Neural progenitor cell (in vitro differentiated cells): Measurements from ENCODE around the gene PNMT. TPM values are rescaled to one million over a fixed set of nuclear protein-coding genes. Genes with fewer than 3 reads are reported as not detected.

Experiments
- DNase-seq: peaks from one replicate; pipeline ENCODE4 v3.0.0-alpha.2; 2016; ENCODE audit warnings: low spot score
- H2AFZ ChIP-seq: fragments of 200-600 bp; sonication (generic); replicated peaks from 2 replicates; pipeline ENCODE4 v1.6.1; 2016; ENCODE audit warnings: antibody characterized with exemption
- H3F3A ChIP-seq: fragments of 200-600 bp; sonication (generic); 2 replicates; pipeline ENCODE4 v1.6.1; 2016; ENCODE audit warnings: antibody characterized with exemption, low read depth
- H3K27ac ChIP-seq: fragments of 200-600 bp; sonication (generic); 2 replicates; pipeline ENCODE4 v1.5.1; 2016; ENCODE audit warnings: mild to moderate bottlenecking
- H3K27me3 ChIP-seq: fragments of 200-600 bp; sonication (generic); 2 replicates; pipeline ENCODE4 v1.6.1; 2016; ENCODE audit warnings: mild to moderate bottlenecking, moderate library complexity
- H3K36me3 ChIP-seq: fragments of 200-600 bp; sonication (generic); 2 replicates; pipeline ENCODE4 v1.5.1; 2016
- H3K4me1 ChIP-seq: fragments of 200-600 bp; sonication (generic); 2 replicates; pipeline ENCODE4 v1.6.1; 2016; ENCODE audit warnings: mixed run types
- H3K4me2 ChIP-seq: fragments of 200-600 bp; sonication (generic); 2 replicates; pipeline ENCODE4 v1.6.1; 2016
- H3K4me3 ChIP-seq: fragments of 200-600 bp; sonication (generic); 2 replicates; pipeline ENCODE4 v1.5.1; 2016
- H3K79me2 ChIP-seq: fragments of 200-600 bp; sonication (generic); 2 replicates; pipeline ENCODE4 v1.6.1; 2016; ENCODE audit warnings: low read depth
- H3K9ac ChIP-seq: fragments of 200-600 bp; sonication (generic); 2 replicates; pipeline ENCODE4 v1.6.1; 2016
- H3K9me3 ChIP-seq: fragments of 200-600 bp; sonication (generic); 2 replicates; pipeline ENCODE4 v1.5.1; 2016; ENCODE audit warnings: low read depth
- H4K20me1 ChIP-seq: fragments of 200-600 bp; sonication (generic); 2 replicates; pipeline ENCODE4 v1.6.1; 2016; ENCODE audit warnings: low read depth
- H3K27ac Mint-ChIP-seq: 3 replicates; pipeline ENCODE4 v1.8.0; 2021; ENCODE audit warnings: mixed read lengths
- H3K27me3 Mint-ChIP-seq: 2 replicates; pipeline ENCODE4 v1.8.0; 2022; ENCODE audit warnings: low read depth, mild to moderate bottlenecking, inconsistent platforms, moderate library complexity, mixed read lengths; ENCODE audit not compliant: insufficient read depth
- H3K36me3 Mint-ChIP-seq: 3 replicates; pipeline ENCODE4 v1.8.0; 2021; ENCODE audit warnings: mixed read lengths
- H3K4me1 Mint-ChIP-seq: 3 replicates; pipeline ENCODE4 v1.8.0; 2021; ENCODE audit warnings: mixed read lengths
- H3K4me3 Mint-ChIP-seq: 3 replicates; pipeline ENCODE4 v1.8.0; 2021; ENCODE audit warnings: mild to moderate bottlenecking, moderate library complexity, mixed read lengths
- H3K9me3 Mint-ChIP-seq: 3 replicates; pipeline ENCODE4 v1.8.0; 2020; ENCODE audit warnings: mixed read lengths
- CTCF ChIP-seq: fragments of 200-600 bp; sonication (generic); IDR thresholded peaks from 2 replicates; pipeline ENCODE4 v1.5.1; 2017; ENCODE audit warnings: antibody characterized with exemption, mild to moderate bottlenecking
- EZH2 ChIP-seq: fragments of 200-600 bp; sonication (generic); IDR thresholded peaks from 2 replicates; pipeline ENCODE4 v1.6.1; 2017; ENCODE audit warnings: antibody characterized with exemption, mild to moderate bottlenecking, moderate library complexity
- EZH2phosphoT487 ChIP-seq: fragments of 200-600 bp; sonication (generic); IDR thresholded peaks from 2 replicates; pipeline ENCODE4 v1.6.1; 2017; ENCODE audit warnings: antibody characterized with exemption
- total RNA-seq: library from RNA; depleted of rRNA; stranded (reverse); fragments of >200 nt; gene quantifications from 2 replicates; pipeline ENCODE4 v1.2.3, GENCODE V29; 2015; ENCODE audit warnings: low replicate concordance

The PNMT gene
- total RNA-seq, 1 donor from 2014 or later: not detected

- Histone ChIP-seq H3K9me3 (no peaks in the 10 kb centered on the region), H3K79me2 (no peaks in the 10 kb centered on the region), H3K9ac (no peak overlapping the region), H3K4me1 (peaks cover 23% of the 10 kb centered on the region), H3K27ac (no peak overlapping the region), H3K27me3 (peaks cover 22% of the 10 kb centered on the region), H3F3A (peaks cover 13% of the 10 kb centered on the region), H2AFZ (no peak overlapping the region), H3K4me2 (no peak overlapping the region), H3K4me3 (no peak overlapping the region), H3K36me3 (no peaks in the 10 kb centered on the region), H4K20me1 (peaks cover 44% of the 10 kb centered on the region)
- H3K4me1 Mint-ChIP-seq: peaks cover 15% of the 10 kb centered on the region
- DNase-seq: no peak
- H3K9me3 Mint-ChIP-seq: no peaks in the 10 kb centered on the region
- no peak overlapping the region for H3K4me3 Mint-ChIP-seq
- peaks cover 5% of the 10 kb centered on the region for H3K36me3 Mint-ChIP-seq
- no peak overlapping the region for H3K27ac Mint-ChIP-seq
- H3K27me3 Mint-ChIP-seq: peaks cover 7% of the 10 kb centered on the region
- TF ChIP-seq EZH2 (no peak), CTCF (no peak), EZH2phosphoT487 (no peak)
Measured at GRCh38 chr17:39661744-39662541, 6.3 kb upstream of the PNMT start.

GRCh38 chr17:39662551-39663339, 5.5 kb upstream of the PNMT start:
- Mint-ChIP-seq H3K9me3 (no peaks in the 10 kb centered on the region), H3K36me3 (peaks cover 4% of the 10 kb centered on the region), H3K27me3 (peaks cover 10% of the 10 kb centered on the region), H3K4me3 (no peak overlapping the region), H3K4me1 (peaks cover 15% of the 10 kb centered on the region), H3K27ac (no peak overlapping the region)
- H3K4me3 ChIP-seq: no peak overlapping the region
- H3K27ac ChIP-seq: no peak overlapping the region
- DNase-seq: no peak
- H2AFZ ChIP-seq: no peak overlapping the region
- TF ChIP-seq CTCF (no peak), EZH2 (no peak), EZH2phosphoT487 (no peak)
- H3K4me2 ChIP-seq: no peak overlapping the region
- H3K9ac ChIP-seq: no peak overlapping the region
- no peaks in the 10 kb centered on the region for H3K36me3 ChIP-seq
- peaks cover 17% of the 10 kb centered on the region for H3F3A ChIP-seq
- H3K9me3 ChIP-seq: no peaks in the 10 kb centered on the region
- H3K27me3 ChIP-seq: peaks cover 30% of the 10 kb centered on the region
- H4K20me1 ChIP-seq: peaks cover 44% of the 10 kb centered on the region
- no peaks in the 10 kb centered on the region for H3K79me2 ChIP-seq
- peaks cover 26% of the 10 kb centered on the region for H3K4me1 ChIP-seq

- Histone ChIP-seq H3K27ac (no peak overlapping the region), H3F3A (peaks cover 17% of the 10 kb centered on the region), H3K9me3 (no peaks in the 10 kb centered on the region), H3K27me3 (peaks cover 36% of the 10 kb centered on the region), H4K20me1 (peaks cover 44% of the 10 kb centered on the region), H3K4me3 (no peak overlapping the region), H3K36me3 (no peaks in the 10 kb centered on the region), H2AFZ (no peak overlapping the region), H3K79me2 (no peaks in the 10 kb centered on the region), H3K4me2 (peak overlapping the region; percentile 57), H3K4me1 (peaks cover 27% of the 10 kb centered on the region), H3K9ac (no peak overlapping the region)
- H3K9me3 Mint-ChIP-seq: no peaks in the 10 kb centered on the region
- H3K36me3 Mint-ChIP-seq: peaks cover 4% of the 10 kb centered on the region
- H3K4me1 Mint-ChIP-seq: peaks cover 15% of the 10 kb centered on the region
- no peak for DNase-seq
- no peak for TF ChIP-seq EZH2phosphoT487
- TF ChIP-seq EZH2: no peak
- TF ChIP-seq CTCF: no peak
- no peak overlapping the region for H3K4me3 Mint-ChIP-seq
- H3K27me3 Mint-ChIP-seq: peaks cover 14% of the 10 kb centered on the region
- H3K27ac Mint-ChIP-seq: no peak overlapping the region
Measured at GRCh38 chr17:39663340-39663687, 4.9 kb upstream of the PNMT start.
